Hepatocyte (in vitro differentiated cells): ENCODE measurements around the gene HIBADH. TPM values are rescaled to one million over a fixed set of nuclear protein-coding genes. Genes with fewer than 3 reads are reported as not detected.

Experiments used
- DNase-seq: peaks from one replicate; pipeline ENCODE4 v3.0.0-alpha.2; 2016; ENCODE audit warnings: low spot score
- H2AFZ ChIP-seq: fragments of 200-600 bp; sonication (generic); 2 replicates; pipeline ENCODE4 v1.6.0; 2016; ENCODE audit warnings: antibody characterized with exemption, mild to moderate bottlenecking
- H3K27ac ChIP-seq: fragments of 200-600 bp; sonication (generic); 2 replicates; pipeline ENCODE4 v1.5.1; 2016; ENCODE audit warnings: mild to moderate bottlenecking
- H3K27me3 ChIP-seq: fragments of 200-600 bp; sonication (generic); 2 replicates; pipeline ENCODE4 v1.6.1; 2016
- H3K36me3 ChIP-seq: fragments of 200-600 bp; sonication (generic); replicated peaks from 2 replicates; pipeline ENCODE4 v1.5.1; 2016; ENCODE audit warnings: low read depth; ENCODE audit not compliant: insufficient read depth
- H3K4me1 ChIP-seq: fragments of 200-600 bp; sonication (generic); 2 replicates; pipeline ENCODE4 v1.5.1; 2016; ENCODE audit warnings: mild to moderate bottlenecking, moderate library complexity; ENCODE audit not compliant: insufficient read depth
- H3K4me2 ChIP-seq: fragments of 200-600 bp; sonication (generic); 2 replicates; pipeline ENCODE4 v1.6.0; 2016
- H3K4me3 ChIP-seq: fragments of 200-600 bp; sonication (generic); 2 replicates; pipeline ENCODE4 v1.5.1; 2016; ENCODE audit warnings: mild to moderate bottlenecking
- H3K79me2 ChIP-seq: fragments of 200-600 bp; sonication (generic); 2 replicates; pipeline ENCODE4 v1.6.0; 2017; ENCODE audit warnings: mild to moderate bottlenecking
- H3K9me2 ChIP-seq: fragments of 200-600 bp; sonication (generic); replicated peaks from 2 replicates; pipeline ENCODE4 v1.6.0; 2017; ENCODE audit warnings: mild to moderate bottlenecking; ENCODE audit not compliant: insufficient read depth
- H3K9me3 ChIP-seq: fragments of 200-600 bp; sonication (generic); 2 replicates; pipeline ENCODE4 v1.5.1; 2016; ENCODE audit warnings: low read depth, mild to moderate bottlenecking
- H4K20me1 ChIP-seq: fragments of 200-600 bp; sonication (generic); 2 replicates; pipeline ENCODE4 v1.6.0; 2016; ENCODE audit warnings: mild to moderate bottlenecking; ENCODE audit not compliant: insufficient read depth, poor library complexity, severe bottlenecking
- CTCF ChIP-seq: fragments of 200-600 bp; sonication (generic); IDR thresholded peaks from 2 replicates; pipeline ENCODE4 v1.5.1; 2016; ENCODE audit warnings: antibody characterized with exemption, mild to moderate bottlenecking; ENCODE audit not compliant: poor library complexity
- EZH2 ChIP-seq: fragments of 200-600 bp; sonication (generic); IDR thresholded peaks from 2 replicates; pipeline ENCODE4 v1.6.1; 2016; ENCODE audit warnings: antibody characterized with exemption, mild to moderate bottlenecking, borderline replicate concordance
- EZH2phosphoT487 ChIP-seq: fragments of 200-600 bp; sonication (generic); IDR thresholded peaks from one replicate; pipeline ENCODE4 v1.6.1; 2018; ENCODE audit warnings: antibody characterized with exemption, mild to moderate bottlenecking, low read depth, moderate library complexity; ENCODE audit not compliant: unreplicated experiment, severe bottlenecking
- WGBS: methylation state at CpG from one replicate; pipeline ENCODE4 v1.1.6; 2016; ENCODE audit warnings: low lambda C conversion rate; ENCODE audit errors: missing lambda C conversion rate; 5-methylcytosine and 5-hydroxymethylcytosine counted together
- polyA plus RNA-seq: library from polyadenylated mRNA; unstranded; fragments of >200 nt; fragmentation: Nextera tagmentation; extraction: Ambion mirVana; gene quantifications from 2 replicates; pipeline ENCODE4 v1.2.1, GENCODE V29; 2016
- total RNA-seq: library from RNA; depleted of rRNA; stranded (reverse); fragments of >200 nt; gene quantifications from 2 replicates; pipeline ENCODE4 v1.2.3, GENCODE V29; 2014

HIBADH gene
- total RNA-seq (64.9 and 65.5 TPM in 2 replicates), polyA plus RNA-seq (52.1 and 56.1 TPM in 2 replicates)

- peak; percentile 99 for DNase-seq
- H3K4me1 ChIP-seq, result peaks cover 12% of the 10 kb centered on the region
- TF ChIP-seq CTCF (peak; percentile 1), EZH2phosphoT487 (no peak), EZH2 (no peak)
- H3K27ac ChIP-seq, result peak within 1 kb of the TSS; percentile 97
- under 1% methylated on average over 57 of the region's 67 CpGs for WGBS
- H3K4me3 ChIP-seq, result peak within 1 kb of the TSS; percentile 70
- H4K20me1 ChIP-seq, result no peaks in the 10 kb centered on the region
- H3K79me2 ChIP-seq, result peaks cover 39% of the 10 kb centered on the region
- H3K9me3 ChIP-seq, result no peaks in the 10 kb centered on the region
- H3K9me2 ChIP-seq, result no peaks in the 10 kb centered on the region
- no peaks in the 10 kb centered on the region for H3K27me3 ChIP-seq
- H3K4me2 ChIP-seq, result peak within 1 kb of the TSS; percentile 80
- peak within 1 kb of the TSS; percentile 61 for H2AFZ ChIP-seq
- H3K36me3 ChIP-seq, result no peaks in the 10 kb centered on the region
Measured at GRCh38 chr7:27662490-27663205, at the start of gene HIBADH. HIBADH (minus strand) TSS chr7:27662883; CDS start chr7:27662788, 95 bp downstream.

- Histone ChIP-seq H3K9me3 (no peaks in the 10 kb centered on the region), H3K79me2 (no peaks in the 10 kb centered on the region), H3K27ac (no peak overlapping the region)
Measured at GRCh38 chr7:27712217-27712616, 49.5 kb upstream of the HIBADH start.

GRCh38 chr7:27709137-27710075 is 46.7 kb upstream of the HIBADH start:
- TF ChIP-seq CTCF, result no peak
- no peak for TF ChIP-seq EZH2
- no peak for TF ChIP-seq EZH2phosphoT487
- 83% methylated on average over 2 of the region's 2 CpGs for WGBS
- DNase-seq, result no peak
- H3K9me3 ChIP-seq, result no peaks in the 10 kb centered on the region
- H3K4me1 ChIP-seq, result no peaks in the 10 kb centered on the region
- H4K20me1 ChIP-seq, result no peaks in the 10 kb centered on the region
- H3K4me3 ChIP-seq, result no peak overlapping the region
- H3K4me2 ChIP-seq, result no peak overlapping the region
- H3K27ac ChIP-seq, result no peak overlapping the region
- no peak overlapping the region for H2AFZ ChIP-seq
- no peaks in the 10 kb centered on the region for H3K9me2 ChIP-seq
- no peaks in the 10 kb centered on the region for H3K27me3 ChIP-seq
- no peaks in the 10 kb centered on the region for H3K79me2 ChIP-seq
- H3K36me3 ChIP-seq, result no peaks in the 10 kb centered on the region

More at GRCh38 chr7:27712217-27712616, 49.5 kb upstream of the HIBADH start:
- WGBS, result 95% methylated on average over 3 of the region's 3 CpGs
- Histone ChIP-seq H3K27me3 (no peaks in the 10 kb centered on the region), H3K36me3 (no peaks in the 10 kb centered on the region), H3K4me1 (peaks cover 5% of the 10 kb centered on the region), H3K4me3 (no peak overlapping the region), H4K20me1 (no peaks in the 10 kb centered on the region), H2AFZ (no peak overlapping the region), H3K9me2 (no peaks in the 10 kb centered on the region), H3K4me2 (no peak overlapping the region)
- TF ChIP-seq EZH2phosphoT487 (no peak), CTCF (no peak), EZH2 (no peak)
- peak; percentile 17 for DNase-seq
